Esophagus squamous epithelium (tissue), 4 donors: ENCODE data around the gene TCF3.

Source experiments
- POLR2A ChIP-seq, 4 donors: fragments of 450-650 bp; IDR thresholded peaks; one replicate each; pipeline ENCODE4 v1.6.1; 2017; ENCODE audit warnings: antibody characterized with exemption in 4 of 4, mild to moderate bottlenecking in 4 of 4, moderate library complexity in 3 of 4
- TF ChIP-seq, protein P1 (sequence below), 6 experiments: fragments of 450-650 bp in 4 of 6; fragments of 200-600 bp in 2 of 6; sonication (generic) in 2 of 6; IDR thresholded peaks; one replicate each; pipeline ENCODE4 v1.5.1; 2016 to 2019; ENCODE audit warnings: antibody characterized with exemption in 6 of 6, mild to moderate bottlenecking in 4 of 6, moderate library complexity in 4 of 6

DNA sequence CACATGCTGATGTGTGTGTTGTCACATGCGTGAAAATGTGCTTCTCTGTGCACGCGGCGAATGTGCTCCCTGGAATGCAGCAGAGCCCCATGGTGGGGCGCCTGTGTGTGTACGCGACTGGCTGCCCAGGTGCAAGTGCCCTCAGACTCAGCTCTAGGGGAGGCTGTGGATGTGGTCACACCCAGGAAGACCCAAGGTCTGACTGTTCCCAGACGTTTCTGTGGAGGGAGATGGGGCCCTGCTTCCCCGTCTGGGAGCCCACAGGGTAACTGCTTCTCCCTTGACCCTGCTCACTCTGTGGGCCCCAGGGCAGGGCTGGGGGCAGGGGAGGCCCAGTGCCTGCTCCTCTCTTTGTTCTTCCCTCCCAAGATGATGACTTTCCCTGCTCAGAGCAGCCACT lies 39.3 kb downstream of the TCF3 start:
- TF ChIP-seq, protein P1, sequence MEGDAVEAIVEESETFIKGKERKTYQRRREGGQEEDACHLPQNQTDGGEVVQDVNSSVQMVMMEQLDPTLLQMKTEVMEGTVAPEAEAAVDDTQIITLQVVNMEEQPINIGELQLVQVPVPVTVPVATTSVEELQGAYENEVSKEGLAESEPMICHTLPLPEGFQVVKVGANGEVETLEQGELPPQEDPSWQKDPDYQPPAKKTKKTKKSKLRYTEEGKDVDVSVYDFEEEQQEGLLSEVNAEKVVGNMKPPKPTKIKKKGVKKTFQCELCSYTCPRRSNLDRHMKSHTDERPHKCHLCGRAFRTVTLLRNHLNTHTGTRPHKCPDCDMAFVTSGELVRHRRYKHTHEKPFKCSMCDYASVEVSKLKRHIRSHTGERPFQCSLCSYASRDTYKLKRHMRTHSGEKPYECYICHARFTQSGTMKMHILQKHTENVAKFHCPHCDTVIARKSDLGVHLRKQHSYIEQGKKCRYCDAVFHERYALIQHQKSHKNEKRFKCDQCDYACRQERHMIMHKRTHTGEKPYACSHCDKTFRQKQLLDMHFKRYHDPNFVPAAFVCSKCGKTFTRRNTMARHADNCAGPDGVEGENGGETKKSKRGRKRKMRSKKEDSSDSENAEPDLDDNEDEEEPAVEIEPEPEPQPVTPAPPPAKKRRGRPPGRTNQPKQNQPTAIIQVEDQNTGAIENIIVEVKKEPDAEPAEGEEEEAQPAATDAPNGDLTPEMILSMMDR (IDR thresholded peaks at IDR 0.05) = no peak
- no peak for TF ChIP-seq POLR2A (IDR thresholded peaks at IDR 0.05)
